Measurements from ENCODE around the gene ZNF660.
"Not testable (repeated sequence)": the region's sequence is repeated elsewhere in the genome, so short reads cannot be mapped to it uniquely, and the experiment has no call there.

The ZNF660 gene

DNA sequence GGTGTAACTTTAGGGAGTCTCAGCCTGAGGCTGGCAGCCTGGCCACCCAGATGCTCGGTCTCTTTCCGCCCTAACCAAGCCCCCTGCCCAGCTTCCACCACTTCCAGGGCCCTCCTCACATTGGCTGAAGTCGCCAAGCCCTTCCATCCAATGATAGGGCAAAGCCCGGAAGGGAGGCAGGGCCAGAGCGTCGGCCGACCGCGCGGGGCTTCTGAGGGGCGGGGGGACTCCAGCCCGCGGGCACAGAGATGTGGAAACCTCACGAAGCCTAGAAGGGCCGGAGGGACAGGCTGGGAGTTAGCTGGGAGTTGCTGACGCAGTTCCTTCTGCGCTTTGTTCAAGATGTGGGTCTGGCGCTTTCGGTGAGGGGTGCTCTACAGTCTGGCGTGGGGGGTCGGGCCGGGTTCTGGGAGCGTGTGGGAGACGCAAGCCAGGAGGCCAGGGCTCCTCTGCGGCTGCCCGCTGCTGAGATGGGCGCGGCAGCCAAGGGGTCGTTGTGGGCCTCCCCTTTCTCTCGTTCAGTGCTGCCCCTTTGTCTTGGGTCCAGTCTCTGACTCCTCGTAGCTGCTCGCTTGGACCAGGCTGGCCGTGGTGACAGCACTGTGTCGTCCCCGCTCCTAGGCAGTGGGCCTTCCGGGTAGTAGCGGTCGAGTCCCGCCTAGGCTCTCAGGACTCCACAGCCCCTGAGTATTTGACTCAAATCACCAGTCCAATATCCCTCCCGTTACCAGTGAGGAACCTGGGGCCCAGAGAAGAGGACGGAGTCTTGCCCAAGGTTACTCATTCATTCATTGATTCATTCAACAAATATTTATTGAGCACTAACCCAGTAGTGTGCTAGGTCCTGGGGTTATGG lies at the start of gene ZNF660:
ZNF660 (plus strand) TSS at position 319 of the 856 bp plus-strand sequence. CDS start 9,230 bp downstream, outside the sequence.
- DNase-seq = no peak

- DNase-seq = no peak
These were observed 49.4 kb upstream of the ZNF660 start for GRCh38 chr3:44535364-44535763.

GRCh38 chr3:44544811-44545210 lies 40.0 kb upstream of the ZNF660 start:
- DNase-seq = not testable (repeated sequence)

DNA sequence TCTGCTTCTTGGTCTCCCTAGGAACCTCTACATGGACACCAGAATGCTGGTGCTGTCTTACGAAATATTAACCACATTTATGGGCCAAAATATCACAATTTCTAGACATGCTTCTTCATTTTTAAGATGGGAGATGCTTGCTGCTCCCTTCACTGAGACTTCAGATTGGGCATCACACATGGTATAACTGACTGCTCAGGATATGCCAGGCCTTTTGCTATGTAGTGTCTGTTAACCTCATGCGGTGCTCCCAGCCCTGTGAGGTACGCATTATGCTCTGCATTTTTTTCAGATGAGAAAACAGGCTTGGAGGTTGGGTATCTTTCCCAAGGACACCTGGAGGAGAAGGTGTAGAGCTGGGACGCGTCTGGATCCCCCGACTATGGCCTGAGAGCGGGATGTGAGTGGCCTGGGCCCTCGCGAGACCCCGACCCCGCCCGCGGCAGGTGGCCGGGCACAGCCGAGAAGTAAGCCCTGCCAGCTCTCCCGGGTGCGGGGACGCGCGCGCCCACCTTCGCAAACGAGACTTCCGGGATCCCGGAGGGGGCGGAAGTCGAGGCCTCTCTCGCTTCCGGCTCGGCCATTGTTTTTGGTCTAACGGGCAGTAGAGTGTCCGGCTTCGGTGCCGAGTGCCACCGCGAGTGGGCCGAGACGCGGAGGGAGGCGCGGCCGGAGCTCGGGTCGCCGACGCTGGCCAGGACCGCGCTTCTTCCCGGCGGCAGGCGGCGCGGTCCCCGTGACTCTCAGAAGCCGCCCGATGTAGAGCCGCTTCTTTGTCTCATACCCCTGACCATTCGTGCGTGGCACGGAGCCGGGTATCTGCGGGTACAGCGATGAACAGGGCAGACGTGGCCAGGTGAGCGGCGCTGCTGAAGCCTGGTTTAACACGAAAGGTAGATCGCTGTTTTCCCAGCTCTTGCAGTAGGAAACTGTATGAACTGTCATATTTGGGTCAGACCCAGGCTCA lies 29.9 kb upstream of the ZNF660 start, which contains the start of gene ZKSCAN7:
ZKSCAN7 (plus strand) TSS at position 568 of the 967 bp plus-strand sequence. CDS start 1,855 bp downstream, outside the sequence.
- no peak for DNase-seq

GRCh38 chr3:44555723-44556122 lies 29.0 kb upstream of the ZNF660 start:
- no peak for DNase-seq

DNA sequence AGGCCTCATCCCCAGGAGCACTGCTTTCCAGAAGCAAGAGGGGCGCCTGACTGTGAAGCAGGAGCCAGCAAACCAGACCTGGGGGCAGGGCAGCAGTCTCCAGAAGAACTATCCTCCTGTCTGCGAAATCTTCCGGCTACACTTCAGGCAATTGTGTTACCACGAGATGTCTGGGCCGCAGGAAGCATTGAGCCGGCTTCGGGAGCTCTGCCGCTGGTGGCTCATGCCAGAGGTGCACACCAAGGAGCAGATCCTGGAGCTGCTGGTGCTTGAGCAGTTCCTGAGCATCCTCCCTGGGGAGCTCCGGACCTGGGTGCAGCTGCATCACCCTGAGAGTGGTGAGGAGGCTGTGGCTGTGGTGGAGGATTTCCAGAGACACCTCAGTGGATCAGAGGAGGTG lies 27.7 kb upstream of the ZNF660 start:
- no peak for DNase-seq

DNA sequence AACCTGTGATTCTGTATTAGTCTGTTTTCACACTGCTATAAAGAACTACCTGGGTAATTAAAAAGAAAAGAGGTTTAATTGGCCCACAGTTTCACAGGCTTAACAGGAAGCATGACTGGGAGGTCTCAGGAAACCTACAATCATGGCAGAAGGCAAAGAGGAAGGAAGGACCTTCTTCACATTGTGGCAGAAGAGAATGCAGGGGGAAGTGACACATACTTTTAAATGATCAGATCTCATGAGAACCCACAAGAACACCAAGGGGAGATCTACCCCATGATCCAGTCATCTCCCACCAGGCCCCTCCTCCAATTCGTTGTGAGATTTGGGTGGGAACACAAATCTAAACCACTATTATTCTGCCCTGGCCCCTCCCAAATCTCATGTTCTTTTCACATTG lies 23.7 kb upstream of the ZNF660 start:
- DNase-seq = peak; percentile 53

DNA sequence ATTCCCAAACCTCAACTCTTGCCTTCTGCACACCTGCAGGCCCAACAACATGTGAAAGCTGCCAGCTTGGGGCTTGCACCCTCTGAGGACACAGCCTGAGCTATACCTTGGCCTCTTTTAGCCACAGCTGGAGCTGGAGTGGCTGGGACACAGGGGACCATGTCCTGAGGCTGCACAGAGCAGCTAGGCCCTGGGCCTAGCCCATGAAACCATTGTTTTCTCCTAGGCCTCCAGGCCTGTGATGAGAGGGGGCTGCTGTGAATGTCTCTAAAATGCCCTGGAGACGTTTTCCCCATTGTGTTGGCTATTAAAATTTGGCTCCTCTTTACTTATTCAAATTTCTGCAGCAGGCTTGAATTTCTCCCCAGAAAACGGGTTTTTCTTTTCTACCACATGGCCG lies 22.6 kb upstream of the ZNF660 start:
- DNase-seq = no peak

GRCh38 chr3:44568561-44568960 lies 16.2 kb upstream of the ZNF660 start:
- DNase-seq = no peak

- DNase-seq = no peak
These were observed 13.7 kb upstream of the ZNF660 start for GRCh38 chr3:44571024-44571423.

GRCh38 chr3:44576613-44577012 lies 8.2 kb upstream of the ZNF660 start:
- no peak for DNase-seq

DNA sequence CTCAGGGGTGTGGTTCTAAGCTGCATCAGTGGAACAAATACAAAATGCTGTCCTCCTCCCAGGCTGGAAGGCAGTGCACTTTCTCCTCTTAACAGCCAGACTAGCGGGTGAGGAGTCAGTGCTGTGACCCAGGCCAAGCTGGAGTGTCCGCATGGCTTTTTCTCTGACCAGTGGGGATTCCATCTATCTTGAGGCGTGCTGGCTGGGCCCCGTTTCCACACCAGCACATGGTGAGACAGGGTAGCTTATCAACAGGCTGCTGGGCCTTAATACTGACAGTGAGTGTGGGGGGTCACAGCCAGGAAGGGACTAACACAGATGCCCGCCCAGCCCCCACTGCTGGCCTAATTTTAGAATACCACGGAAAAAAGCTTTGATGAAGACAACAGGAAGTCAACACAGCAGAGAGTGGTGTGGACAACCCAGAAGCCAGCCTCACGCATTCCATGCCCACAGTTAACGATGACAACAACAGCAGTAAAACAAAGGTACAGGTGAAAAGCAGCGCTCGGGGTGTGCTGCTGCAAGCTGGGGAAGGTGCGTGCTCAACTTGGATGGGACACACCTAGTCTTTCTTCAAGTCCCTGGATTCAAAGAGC lies 7.3 kb upstream of the ZNF660 start:
- DNase-seq = not testable (repeated sequence)

GRCh38 chr3:44578316-44578715 lies 6.4 kb upstream of the ZNF660 start:
- not testable (repeated sequence) for DNase-seq

DNA sequence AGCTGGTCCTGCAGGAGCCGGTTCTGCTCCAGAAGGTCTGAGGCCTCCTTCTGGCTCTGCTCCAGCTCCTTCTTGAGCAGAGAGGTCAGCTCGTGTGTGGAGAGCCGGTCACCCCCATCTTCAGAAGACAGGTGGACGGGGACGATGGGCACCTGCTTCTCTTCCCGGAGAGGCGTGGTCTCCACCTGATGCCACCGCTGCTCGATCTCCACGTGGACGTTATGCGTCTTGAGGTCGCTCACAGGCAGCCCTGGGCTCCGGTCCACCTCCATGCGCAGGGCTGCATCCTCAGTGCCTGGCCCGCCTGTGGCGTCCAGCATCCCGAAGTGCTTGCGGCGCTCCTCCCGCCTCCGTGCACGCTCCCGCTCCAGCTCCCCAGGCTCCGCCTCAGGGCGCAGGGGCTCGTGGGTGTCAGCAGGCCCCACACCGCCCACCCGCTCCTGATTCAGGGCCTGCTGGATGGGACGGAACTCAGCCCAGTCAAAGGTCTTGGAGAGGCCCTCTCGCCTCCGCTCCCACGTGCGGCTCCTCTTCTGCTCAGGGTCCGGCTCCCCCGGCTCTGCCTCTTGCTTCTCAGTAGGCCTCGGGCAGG lies 5.7 kb upstream of the ZNF660 start:
- DNase-seq = not testable (repeated sequence)

- DNase-seq = not testable (repeated sequence)
These were observed 5.0 kb upstream of the ZNF660 start for GRCh38 chr3:44579749-44580148.

GRCh38 chr3:44580971-44581370 lies 3.8 kb upstream of the ZNF660 start:
- DNase-seq = not testable (repeated sequence)

- DNase-seq = peak; percentile 73
These were observed 11.9 kb downstream of the ZNF660 start for GRCh38 chr3:44596621-44597020.

GRCh38 chr3:44601749-44602148 lies 17.0 kb downstream of the ZNF660 start:
- no peak for DNase-seq

DNA sequence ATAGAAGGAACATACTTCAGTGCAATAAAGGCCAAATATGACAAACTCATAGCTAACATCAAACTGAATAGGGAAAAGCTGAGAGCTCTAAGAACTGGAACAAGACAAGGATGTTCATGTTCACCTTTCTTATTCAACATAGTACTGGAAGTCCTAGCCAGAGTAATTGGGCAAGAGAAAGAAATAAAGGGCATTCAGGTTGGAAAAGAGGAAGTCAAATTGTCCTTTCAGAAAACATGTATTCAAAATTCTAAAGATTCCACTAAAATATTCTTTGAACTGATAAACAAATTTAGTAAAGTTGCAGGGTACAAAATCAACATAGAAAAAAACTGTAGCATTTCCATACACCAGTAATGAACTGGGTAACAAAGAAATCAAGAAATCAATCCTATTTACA lies 27.9 kb downstream of the ZNF660 start:
- DNase-seq = peak; percentile 27

DNA sequence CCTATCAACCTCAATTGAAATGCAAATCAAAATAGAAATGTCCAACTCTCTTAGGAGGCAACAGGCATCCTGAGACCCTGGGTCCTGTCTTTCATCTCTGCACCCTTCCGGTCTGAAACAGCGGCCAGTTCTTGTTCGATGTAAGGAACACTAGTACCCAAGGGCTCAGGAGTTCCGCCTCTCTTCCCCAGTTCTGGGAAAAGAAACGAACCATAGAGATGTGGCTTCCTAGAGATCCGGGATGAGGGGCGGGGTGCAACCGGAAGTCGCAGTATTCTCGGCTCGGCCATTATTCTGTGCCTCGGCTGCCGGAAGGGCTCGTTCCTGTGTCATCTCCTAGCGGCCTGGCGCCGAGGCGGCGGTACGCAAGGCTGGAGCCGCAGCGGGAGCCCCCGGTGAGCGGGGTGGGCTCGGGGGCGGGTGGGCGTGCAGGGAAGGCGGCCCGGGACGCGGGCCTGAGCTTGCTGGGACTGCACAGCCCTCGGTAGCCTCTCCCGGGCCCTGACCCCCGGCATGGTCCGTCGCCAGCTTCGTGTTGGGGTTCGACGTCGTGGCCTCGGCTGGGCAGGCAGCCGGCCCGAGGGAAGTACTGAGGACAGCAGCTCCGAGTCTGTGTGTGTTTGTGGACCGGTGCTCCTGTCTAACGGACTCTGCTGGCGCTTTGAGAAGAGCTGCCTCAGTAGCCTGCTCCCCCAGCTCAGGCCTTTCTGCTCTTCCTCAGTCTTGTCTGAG lies 40.2 kb downstream of the ZNF660 start, which contains the start of gene ZNF197:
ZNF197 (plus strand) TSS at position 288 of the 732 bp plus-strand sequence. CDS start 4,119 bp downstream, outside the sequence.
- DNase-seq = peak; percentile 79

DNA sequence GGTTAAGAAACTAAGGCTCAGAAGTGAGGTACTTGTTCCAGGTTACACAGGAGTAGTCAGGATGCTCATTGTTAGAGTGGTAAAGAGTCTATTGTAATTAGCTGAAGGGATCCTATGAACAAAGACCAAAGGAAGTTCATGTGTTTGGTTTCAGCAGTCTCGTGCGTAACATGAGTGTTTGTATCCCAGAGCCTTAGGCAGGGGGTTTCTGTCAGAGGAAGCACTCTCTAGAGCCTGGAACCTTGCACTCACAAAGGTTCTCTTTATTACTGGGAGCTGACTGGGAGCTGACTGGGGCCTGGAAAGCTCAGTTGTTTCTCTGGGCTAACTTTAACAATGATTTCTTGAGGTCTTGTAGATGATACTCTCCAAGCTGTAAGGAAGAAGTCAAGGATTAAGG lies 44.0 kb downstream of the ZNF660 start:
- DNase-seq = no peak

- no peak for DNase-seq
These were observed 47.4 kb downstream of the ZNF660 start for GRCh38 chr3:44632193-44632592.

All from MV-4-11 (cell line).